RCC 7860 (cell line): Measurements from ENCODE around the gene JCAD.

ENCODE experiments used
- DNase-seq: peaks from one replicate; pipeline ENCODE4 v3.0.0-alpha.2; 2015; ENCODE audit warnings: low spot score
- FAIRE-seq: peaks from 2 replicates; lab custom pipeline; 2012; peaks lifted over from hg19 to GRCh38; lab: Jason Lieb, UNC

JCAD gene

DNA sequence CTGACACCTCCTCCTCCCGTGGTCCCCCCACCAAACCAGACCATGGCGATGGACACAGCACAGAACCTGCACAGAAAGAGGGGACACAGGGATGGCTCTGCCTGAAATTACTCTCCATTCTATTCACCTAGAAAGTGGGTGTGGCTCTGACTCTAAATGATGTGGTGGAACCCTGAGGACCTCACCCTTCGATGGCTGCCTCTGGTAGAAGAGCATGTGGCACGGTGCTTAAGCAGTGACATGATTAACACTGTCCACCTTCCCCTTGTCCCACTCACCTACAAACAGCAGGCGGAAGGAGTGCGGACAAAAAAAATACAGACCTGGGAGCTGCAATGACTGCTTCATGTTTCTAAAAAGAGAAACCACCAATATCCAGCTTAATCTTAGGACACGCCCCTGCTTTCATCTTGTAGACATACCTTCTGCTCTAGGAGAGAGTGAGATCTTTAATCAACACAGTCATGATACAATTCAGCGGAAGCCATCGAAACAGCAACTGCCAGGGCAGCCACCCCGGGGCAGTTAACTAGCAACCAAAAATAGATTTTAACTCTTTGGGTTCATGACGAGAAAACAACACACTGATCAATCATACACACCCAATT, 11.4 kb downstream of the JCAD start:
- DNase-seq (no peak), FAIRE-seq (no peak)

DNA sequence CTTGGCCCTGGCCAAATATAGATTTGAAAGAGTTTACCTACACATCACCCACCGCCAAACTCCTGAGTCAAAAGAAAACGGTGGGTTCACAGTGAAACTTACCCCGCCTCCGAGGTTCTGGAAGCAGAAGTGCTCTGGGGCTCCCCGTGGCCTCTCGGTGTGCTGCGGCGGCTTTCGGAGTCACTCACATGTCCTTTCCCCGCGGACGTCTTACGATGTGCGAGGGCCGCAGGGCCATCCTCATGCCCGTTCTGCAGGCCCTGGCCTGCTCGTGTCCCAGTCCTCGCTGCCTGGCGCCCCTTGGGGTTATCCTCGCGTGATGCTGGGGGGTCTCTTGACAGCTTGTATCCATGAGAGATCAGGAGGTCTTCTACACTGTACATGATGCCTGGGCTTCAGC, 12.0 kb downstream of the JCAD start:
- FAIRE-seq (no peak), DNase-seq (no peak)

DNA sequence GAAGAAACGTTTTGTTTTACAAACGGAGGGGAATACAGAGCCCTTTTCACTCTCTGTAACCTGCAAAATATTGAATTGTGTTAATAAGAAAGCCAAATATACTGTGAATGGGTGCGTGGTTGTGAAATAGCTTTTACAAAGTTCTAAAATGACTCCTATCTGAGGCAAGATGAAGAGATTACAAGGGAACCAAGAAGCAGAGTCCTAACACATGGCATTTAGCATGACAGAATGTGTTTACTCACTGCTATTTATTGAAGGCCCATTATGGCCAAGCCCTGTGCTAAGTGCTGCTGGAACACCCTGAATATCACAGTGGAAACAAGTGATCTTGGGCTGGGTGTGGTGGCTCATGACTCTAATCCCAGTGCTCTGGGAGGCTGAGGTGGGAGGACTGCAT, 12.9 kb downstream of the JCAD start:
- DNase-seq = no peak
- no peak for FAIRE-seq

DNA sequence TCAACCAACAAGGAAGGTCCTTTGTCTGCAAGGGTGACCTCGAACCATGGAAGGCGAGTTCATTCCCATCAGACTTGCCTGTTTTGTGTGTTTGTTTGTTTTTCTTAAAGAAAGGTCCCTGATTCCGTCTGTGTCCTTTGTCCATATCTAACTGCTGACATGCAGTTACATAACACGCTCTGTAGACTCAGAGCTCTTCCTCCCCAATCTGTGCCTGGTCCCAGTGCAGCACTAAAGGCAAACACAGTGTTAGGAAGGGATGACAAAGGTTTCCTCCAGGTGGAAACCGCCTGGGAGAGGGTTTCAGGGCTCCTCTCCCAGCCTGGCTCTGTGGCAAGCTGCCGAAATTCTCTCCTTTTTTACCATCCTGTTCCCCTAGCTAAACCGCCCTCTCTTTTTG, 13.4 kb downstream of the JCAD start:
- DNase-seq = no peak
- no peak for FAIRE-seq

DNA sequence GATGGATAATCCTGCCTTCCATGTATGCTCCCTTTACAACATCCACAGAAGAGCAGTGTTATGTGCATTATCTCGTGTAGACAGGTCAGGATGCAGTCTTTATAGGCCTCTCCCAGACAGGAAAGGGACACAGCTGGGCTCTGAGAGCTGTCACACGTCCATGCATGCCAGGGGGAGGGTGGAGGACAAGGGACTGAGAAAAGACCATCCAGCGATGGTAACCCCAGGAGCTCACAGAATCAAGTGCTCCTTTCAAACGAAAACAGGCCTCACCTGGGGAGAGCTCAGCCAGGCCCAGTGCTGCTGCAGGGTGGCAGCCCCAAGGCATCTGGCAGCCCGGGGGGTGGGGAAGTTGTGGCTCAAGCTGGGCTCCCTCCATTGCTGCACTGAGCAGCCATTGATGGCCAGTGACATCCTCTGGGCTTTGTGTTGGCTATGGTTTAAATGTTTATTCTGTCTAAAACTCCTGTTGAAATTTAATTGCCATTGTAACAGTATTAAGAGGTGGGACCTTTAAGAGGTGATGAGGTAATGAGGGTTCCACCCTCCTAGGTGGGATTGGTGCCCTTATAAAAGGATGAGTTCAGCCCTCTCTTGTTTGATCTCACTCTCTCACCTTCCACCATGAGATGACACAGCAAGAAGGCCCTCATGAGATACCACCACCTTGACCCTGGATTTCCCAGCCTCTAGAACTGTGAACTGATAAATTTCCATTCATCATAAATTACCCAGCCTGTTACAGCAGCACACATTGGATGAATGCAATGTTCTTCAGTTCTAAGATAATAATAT, 15.7 kb downstream of the JCAD start:
- DNase-seq (no peak), FAIRE-seq (no peak)

DNA sequence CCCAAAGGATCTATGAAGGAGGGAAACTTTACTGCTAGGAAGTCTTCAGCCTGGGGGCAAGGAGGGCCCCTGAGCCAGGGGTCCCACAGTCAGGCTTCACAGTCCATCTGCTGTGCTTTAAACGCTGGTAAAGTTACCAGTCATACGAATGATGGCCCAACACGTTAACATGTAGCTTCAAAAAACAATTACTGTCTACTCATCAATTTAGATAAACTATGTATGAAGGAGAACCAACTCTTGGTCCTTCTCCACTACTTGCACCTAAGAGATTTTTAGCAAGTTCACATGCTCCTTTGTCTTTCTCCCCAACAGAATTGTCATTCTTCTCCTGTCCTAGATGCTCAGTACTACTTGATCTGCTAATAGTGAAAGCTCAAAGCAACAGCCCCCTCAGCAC, 16.6 kb downstream of the JCAD start:
- DNase-seq = no peak
- FAIRE-seq = no peak

DNA sequence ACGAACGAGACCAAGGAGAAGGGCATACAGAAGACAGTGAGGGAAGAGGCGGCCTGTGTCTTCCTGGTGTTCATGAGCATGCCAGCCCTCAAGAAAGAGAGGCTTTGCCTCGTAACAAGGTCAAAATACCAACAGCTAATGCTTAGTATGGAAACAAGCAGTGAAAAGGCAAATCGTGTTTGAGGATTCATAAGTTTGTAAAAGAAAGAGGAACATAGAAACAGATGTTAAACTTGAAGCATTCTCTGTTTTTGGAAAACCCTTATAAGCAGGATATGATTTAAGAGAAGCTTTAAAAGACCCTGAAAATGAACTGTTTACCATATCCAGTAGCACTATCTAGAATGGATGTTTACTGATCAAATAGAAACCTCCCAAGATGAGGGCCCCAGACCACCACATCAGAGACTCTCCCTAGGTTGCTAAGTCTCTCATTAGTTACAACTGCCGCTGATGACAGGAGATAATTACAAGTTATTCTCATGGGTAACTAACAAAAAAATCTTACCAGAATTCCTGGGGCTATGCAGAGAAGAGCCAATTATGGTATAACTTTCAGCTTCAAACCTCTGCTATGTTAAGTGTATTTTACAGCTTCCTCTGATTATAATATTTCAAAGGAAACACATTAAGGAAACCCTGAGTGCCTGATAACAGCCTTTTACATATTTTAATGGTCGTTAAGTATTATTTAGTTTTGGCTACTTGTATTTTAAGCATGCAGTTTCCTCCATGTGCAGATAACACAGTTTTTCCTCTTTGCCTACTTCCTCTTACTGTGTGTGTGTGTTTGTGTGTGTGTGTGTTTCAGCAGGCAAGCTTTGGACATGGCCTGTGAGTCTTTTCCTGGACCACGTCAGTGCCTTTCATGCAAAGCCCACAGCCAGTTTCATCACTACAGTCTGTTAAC, 17.9 kb downstream of the JCAD start:
- DNase-seq (no peak), FAIRE-seq (no peak)

DNA sequence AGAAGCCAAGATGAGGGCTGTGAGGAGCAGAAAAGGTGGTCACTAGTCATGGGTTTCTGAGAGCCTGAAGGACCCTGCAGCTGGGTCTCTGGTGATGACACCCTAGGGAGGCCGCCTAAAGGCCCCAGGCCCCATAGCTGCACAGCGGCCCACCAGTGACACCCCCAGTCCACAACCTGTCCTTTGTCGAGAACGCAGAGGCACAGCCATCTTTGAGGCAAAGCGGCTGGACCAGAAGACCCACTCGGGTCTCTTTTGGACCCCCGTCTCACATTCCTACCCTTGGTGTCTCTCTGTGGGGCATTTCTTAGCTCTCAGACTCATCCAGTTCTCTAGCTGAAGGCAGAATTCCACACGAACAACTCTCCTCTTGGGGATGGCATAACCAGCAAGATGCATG, 18.8 kb downstream of the JCAD start:
- DNase-seq (no peak), FAIRE-seq (no peak)

DNA sequence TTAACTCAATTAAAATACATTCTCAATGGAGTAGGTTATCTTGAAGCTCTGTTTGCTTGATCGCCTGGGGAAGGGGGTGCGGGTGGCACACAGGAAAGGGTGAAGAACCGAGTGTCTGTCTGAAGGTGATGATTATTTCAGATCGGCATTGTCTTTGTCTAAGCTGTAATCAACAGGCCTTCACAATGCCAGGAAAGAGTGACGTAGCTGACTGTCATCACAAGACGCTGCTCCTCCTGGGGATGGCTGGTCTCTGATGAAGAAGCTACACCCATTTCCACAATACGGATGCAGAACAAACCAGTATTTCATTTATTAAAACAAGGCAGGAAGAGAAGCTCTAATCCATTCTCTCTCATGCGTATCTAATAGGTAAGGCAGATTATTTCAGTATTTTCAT, 19.4 kb downstream of the JCAD start:
- DNase-seq (no peak), FAIRE-seq (no peak)

DNA sequence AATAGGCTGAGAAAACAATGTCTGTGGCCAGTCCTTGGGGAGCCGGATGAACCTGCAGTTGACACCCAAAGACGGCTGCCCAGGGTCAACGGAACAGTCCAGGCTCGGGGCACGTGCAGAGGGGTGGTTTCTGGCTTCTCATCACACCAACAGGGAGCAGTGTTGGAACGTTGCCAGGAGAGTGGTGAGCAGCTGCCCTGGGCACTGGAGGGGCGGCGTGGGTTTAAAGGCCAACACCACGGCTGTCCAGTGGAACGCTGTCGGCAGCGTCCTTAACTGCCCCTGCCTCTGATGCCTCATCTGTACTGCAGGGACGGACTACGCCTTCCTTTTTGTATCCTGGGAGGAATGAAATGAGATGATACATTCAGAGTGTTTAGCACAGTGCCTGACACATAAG, 19.8 kb downstream of the JCAD start:
- FAIRE-seq (no peak), DNase-seq (no peak)

DNA sequence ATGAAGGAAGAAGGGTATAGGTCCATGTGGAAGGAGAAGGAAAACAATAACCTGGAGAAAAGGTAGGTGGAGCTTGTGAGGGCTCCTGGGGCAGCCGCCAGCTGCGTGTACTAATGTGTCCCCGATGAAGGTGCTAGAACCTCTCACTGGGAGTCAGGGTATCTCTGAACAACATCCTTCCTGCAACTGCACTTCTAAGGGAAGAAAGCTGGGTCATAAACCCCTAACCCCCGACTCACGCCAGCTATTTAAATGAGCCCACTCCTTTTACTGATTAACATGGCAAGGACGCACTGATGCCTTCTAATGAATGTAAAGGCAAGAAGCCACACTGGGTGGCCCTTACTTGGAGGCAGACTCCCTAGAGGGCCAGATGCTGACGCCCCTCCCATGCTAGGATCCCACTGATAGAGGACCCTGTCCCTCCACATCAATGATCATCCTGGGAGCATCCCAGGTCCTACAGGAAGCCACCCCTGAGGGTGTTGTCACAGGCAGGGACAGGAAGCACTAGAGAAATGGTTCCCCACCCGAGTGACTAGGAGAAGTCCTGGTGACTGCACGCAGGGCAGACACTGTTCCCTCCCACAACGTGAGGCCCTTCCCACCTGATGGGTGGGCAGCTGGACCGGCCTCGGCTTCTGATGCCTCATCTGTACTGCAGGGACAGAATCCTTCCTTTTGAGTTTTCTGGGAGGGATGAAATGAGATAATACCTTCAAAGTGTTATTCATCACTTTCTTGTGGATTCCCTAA, 20.4 kb downstream of the JCAD start:
- DNase-seq = no peak
- no peak for FAIRE-seq

DNA sequence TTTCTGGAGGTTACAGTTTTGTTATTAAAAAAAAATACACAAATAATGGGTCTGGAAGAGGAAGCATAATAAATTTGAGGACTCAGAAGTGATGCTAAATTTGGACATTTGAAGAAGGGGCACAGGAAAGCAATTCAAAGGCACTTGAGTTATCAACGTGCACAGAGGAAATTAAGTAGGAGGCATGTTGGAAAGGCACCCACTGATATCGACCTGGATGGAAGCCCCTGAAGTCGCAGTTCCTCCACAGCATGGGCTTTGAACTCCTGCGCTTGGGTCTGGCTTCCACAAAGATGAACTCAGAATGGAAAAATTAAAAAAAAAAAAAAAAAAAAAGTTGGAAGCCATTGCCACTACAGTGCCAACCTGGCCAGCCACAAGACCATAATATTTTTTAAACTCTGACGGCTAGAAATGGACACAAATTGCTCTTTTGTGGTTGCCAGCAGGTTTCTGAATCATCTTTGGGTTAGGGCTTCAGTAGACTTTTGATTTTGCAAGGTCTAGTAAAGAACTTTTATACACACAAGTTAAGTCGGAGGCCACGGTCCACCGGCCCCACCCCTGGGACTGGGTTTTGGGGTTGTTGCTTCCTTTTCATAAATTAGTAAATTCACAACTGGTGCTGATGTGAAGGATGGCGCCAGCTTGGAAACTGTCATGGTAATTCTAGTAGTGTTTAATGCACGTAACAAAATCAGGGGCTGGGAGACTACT, 21.6 kb downstream of the JCAD start:
- no peak for DNase-seq
- FAIRE-seq = no peak

DNA sequence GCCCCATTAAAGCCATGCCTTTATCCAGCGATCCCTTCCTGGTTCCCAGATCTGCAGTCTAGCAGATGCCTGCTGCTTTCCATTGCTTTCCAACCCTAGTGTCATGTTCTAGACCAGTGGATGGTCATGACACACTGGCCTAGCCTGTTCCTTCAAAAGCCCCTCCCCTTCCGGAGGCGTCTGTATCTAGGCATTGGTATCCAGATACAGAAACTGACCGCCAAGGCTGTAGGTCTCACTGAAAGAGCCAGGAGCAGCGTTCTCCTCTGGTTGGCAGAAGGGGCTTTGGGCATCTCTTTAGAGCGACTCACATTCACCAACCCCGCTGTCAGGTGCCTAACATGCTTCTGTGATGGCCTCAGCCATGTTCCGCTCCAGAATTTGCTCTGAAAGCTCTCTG, 22.6 kb downstream of the JCAD start:
- DNase-seq (no peak), FAIRE-seq (no peak)

DNA sequence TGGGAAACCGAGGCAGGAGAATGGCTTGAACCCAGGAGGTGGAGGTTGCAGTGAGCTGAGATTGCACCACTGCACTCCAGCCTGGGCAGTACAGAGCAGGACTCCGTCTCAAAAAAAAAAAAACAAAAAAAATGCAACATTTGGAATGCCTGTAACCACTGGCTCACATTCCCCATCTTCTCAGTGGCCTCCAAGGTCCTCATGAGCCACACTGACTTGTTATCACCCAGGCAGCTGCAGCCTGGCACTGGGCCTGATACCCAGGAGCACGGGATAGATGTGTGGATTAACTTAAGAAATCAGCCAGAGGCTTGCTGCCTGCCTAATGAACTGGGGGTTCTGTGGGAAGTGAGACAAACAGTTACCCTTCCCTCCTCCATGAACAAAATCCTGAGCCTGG, 23.0 kb downstream of the JCAD start:
- DNase-seq = no peak
- FAIRE-seq = no peak

DNA sequence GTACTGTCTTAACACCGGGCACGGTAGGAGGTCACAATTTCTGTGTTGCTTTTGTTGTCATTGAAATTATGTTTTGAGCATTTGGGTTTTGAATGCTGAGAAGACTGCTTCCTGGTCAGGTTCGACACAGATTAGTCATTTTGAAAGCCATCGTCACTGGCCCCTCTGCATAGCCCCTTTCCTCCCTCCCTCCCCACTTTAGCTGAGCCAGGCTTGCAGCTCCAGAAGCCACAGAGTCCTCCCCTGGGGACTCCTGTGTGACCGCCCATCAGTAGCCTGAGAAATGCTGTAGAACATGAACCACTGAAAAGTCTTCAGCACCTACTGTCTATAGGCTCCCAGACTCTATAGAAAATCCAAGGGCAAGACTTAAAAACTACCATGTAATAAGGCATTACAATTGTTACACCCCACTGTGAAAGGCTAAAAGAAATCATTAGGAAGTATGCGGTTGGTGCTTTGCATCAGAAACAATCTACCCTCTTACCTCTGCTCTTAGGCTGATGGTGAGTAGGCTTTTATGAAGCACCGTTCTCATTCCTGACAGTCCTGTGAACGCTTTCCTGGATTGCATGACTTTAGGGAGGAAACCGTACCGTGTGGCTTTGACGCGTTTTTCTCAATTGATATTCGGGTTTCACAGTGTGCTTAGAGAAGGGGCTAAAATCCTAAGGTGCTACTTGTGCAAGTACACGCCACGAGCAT, 24.8 kb downstream of the JCAD start:
- FAIRE-seq (no peak), DNase-seq (no peak)

DNA sequence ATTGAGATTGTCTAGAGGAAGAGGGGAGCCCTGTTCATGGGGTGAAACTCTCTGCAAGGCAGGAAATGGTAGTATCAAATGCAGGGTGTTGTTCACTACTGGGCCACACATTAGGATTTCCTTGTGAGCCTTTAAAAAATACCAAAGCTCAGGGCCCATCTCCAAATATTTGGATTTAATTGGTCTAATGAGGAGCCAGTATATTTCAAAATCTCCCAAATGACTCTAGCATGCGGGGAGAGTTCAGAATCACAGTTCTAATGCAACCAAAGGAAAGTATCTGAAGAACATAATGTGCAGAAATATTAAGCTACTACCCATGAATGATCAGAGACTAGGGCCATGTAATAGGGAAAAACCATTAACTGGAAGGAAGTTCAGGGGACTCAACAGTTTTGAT, 27.3 kb downstream of the JCAD start:
- no peak for FAIRE-seq

DNA sequence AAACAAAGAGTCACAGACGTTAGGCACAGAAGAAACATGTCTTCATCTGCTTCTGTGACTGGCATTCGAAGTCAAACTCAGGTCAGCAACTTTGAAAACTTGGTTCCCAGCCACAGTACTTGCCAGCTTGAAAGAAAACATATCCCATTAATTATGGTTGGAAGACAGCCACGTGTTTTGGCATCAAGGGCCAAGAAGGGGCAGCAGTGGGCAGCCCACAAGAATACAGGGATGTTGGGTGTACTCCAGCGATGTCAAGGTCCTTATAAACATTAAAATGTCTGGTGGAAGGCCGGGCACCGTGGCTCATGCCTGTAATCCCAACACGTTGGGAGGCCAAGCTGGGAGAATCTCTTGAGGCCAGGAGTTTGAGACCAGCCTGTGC, 29.5 kb downstream of the JCAD start:
- no peak for FAIRE-seq
- no peak for DNase-seq

More for the DNA sequence above, 27.3 kb downstream of the JCAD start:
- no peak for DNase-seq

DNA sequence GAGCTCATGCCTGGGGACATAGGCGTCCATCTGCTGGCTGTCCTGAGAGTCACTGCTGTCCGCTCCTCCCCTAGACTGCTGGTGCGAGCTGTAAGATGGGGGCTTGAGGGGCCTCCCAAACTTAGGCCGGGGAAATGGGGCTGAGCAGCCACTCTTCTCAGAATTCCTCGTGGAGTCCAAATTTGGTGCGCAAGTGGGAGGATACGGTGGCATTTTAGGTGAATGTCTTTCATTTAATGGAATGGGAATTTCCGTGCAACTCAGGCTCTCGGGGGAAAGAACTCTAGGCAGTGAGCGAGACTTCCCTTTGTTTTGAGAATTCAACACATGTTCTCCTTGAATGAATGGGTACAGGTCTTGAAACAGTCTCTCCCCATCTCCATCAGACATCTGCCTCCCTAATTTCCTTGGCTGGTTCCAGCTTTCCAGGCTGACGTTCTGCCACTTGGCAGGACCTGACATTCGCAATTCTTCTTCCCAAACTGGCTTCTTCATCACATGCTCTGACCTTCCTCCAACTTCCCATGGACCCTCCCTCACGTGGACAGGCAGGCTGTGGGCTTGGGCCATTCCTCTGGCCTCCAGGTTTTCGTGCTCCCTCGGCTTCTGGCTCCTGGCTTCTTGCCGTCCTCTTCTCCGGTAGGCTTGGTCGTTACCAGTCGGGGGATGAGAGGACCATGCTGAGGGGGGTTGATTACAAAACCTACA, 30.1 kb downstream of the JCAD start:
- FAIRE-seq (no peak), DNase-seq (no peak)

DNA sequence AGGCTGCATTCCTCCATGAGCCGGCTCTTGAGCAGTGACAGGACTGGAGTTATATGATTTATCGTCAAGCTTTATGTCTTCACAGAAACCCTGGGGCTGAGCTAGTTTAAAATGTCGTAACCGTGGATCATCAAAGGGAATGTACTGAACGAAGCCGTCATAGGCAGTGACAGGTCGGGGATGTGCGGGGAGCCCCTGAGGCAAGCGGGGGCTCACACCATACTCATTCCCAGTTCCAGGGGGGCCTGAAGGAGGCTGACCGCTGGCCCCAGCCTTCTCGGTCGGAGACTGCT, 30.7 kb downstream of the JCAD start:
- FAIRE-seq (no peak), DNase-seq (no peak)
